Fibroblast of lung (primary cell): ENCODE results near the gene KIAA1549. TPM values are rescaled to one million over a fixed set of nuclear protein-coding genes. Genes with fewer than 3 reads are reported as not detected.
A peak's percentile ranks its signal among the peaks of the same experiment; 100 is the strongest.

Source experiments
- DNase-seq, 2 donors: peaks; one replicate each; pipeline versions ENCODE4 v3.0.0 to v3.0.0-alpha.2; 2010; ENCODE audit warnings: low read depth in 2 of 2
- H2AFZ ChIP-seq: 2 replicates; pipeline ENCODE4 v1.5.1; 2012; ENCODE audit warnings: low read length, control low read depth, inconsistent platforms
- H3K27ac ChIP-seq: 2 replicates; pipeline ENCODE4 v1.5.1; 2011; ENCODE audit warnings: low read length, control low read depth; ENCODE audit not compliant: insufficient read depth
- H3K27me3 ChIP-seq: 2 replicates; pipeline ENCODE4 v1.5.1; 2011; ENCODE audit warnings: mild to moderate bottlenecking, low read length; ENCODE audit not compliant: control insufficient read depth, insufficient read depth
- H3K36me3 ChIP-seq: 2 replicates; pipeline ENCODE4 v1.5.1; 2011; ENCODE audit warnings: low read length; ENCODE audit not compliant: control insufficient read depth, insufficient read depth
- H3K4me1 ChIP-seq: 2 replicates; pipeline ENCODE4 v1.5.1; 2011; ENCODE audit warnings: low read length; ENCODE audit not compliant: control insufficient read depth, insufficient read depth; ENCODE audit errors: extremely low read depth
- H3K4me2 ChIP-seq: 2 replicates; pipeline ENCODE4 v1.5.1; 2011; ENCODE audit warnings: low read length, control low read depth; ENCODE audit not compliant: insufficient read depth; ENCODE audit errors: extremely low read depth
- H3K4me3 ChIP-seq, 4 experiments: fragments of 200-600 bp in 1 of 4; sonication (generic) in 1 of 4; replicated peaks in 1 of 4; 2 replicates each; pipeline ENCODE4 v1.5.1; 2011 to 2016; ENCODE audit warnings: low read length in 4 of 4, low read depth in 3 of 4, mild to moderate bottlenecking in 3 of 4, control low read depth in 2 of 4, inconsistent platforms in 1 of 4, mixed read lengths in 1 of 4; ENCODE audit not compliant: insufficient read depth in 1 of 4; ENCODE audit errors: control extremely low read depth in 1 of 4
- H3K79me2 ChIP-seq: 2 replicates; pipeline ENCODE4 v1.5.1; 2012; ENCODE audit warnings: mild to moderate bottlenecking, low read length, inconsistent platforms; ENCODE audit not compliant: control insufficient read depth, insufficient read depth
- H3K9ac ChIP-seq: 2 replicates; pipeline ENCODE4 v1.5.1; 2011; ENCODE audit warnings: mild to moderate bottlenecking, low read length, control low read depth; ENCODE audit not compliant: insufficient read depth
- H3K9me3 ChIP-seq: 2 replicates; pipeline ENCODE4 v1.5.1; 2012; ENCODE audit warnings: low read depth, low read length; ENCODE audit not compliant: control insufficient read depth, insufficient read depth
- H4K20me1 ChIP-seq: 2 replicates; pipeline ENCODE4 v1.5.1; 2011; ENCODE audit warnings: low read length; ENCODE audit not compliant: control insufficient read depth, insufficient read depth; ENCODE audit errors: extremely low read depth
- EZH2 ChIP-seq: IDR thresholded peaks from 2 replicates; pipeline ENCODE4 v1.5.1; 2012; ENCODE audit warnings: low read length, control low read depth, mild to moderate bottlenecking; ENCODE audit errors: missing control alignments
- polyA plus RNA-seq, 2 donors: library from polyadenylated mRNA; depleted of rRNA in 1 of 2; stranded (reverse) in 1 of 2; unstranded in 1 of 2; fragments of >200 nt; gene quantifications; 2 replicates each; pipeline ENCODE4 v1.2.1, GENCODE V29; 2011 to 2012; ENCODE audit warnings: missing spikeins in 1 of 2
- total RNA-seq: library from RNA; depleted of rRNA; stranded (reverse); fragments of >200 nt; gene quantifications from 2 replicates; pipeline ENCODE4 v1.2.1, GENCODE V29; 2014
- TF ChIP-seq, protein P1 (sequence below), 2 donors: IDR thresholded peaks in 1 of 2; conservative IDR thresholded peaks in 1 of 2; 1 replicate in 1 of 2; 2 replicates in 1 of 2; pipeline ENCODE4 v1.5.1; 2011 to 2012; ENCODE audit warnings: low read length in 2 of 2, control low read depth in 1 of 2, inconsistent platforms in 1 of 2, low read depth in 1 of 2, mild to moderate bottlenecking in 1 of 2

KIAA1549 gene
- total and polyA plus RNA-seq, 2 donors (not counting 1 experiment from before 2014, with no cell fraction given) = 0.48 to 0.66 TPM

DNA sequence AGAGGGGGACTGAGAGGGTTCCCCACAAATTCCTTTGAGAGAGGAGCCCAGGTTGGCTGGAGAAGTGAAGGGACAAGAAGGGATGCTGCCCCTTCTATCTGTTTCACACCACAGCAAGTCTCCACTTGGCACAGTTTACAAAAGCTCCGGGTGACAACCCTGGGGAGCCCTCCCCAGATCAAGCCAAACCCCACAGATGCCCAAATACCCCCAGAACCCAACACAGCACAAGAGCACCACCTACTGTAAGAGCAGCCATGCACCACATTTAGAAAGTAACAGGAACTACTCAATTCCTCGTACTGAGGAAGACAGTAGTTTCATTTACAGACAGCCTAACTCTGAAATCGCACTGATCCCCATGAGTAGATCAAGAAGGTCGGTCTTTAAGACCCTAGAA lies 115.3 kb downstream of the KIAA1549 start:
- Histone ChIP-seq H2AFZ (no peak overlapping the region), H3K4me3 (no peak overlapping the region), H3K36me3 (no peaks in the 10 kb centered on the region), H3K9me3 (no peaks in the 10 kb centered on the region), H3K27me3 (no peaks in the 10 kb centered on the region), H4K20me1 (no peaks in the 10 kb centered on the region), H3K4me2 (no peak overlapping the region), H3K27ac (no peak overlapping the region), H3K9ac (no peak overlapping the region), H3K79me2 (no peaks in the 10 kb centered on the region), H3K4me1 (no peaks in the 10 kb centered on the region)
- DNase-seq = no peak
- TF ChIP-seq, protein P1, sequence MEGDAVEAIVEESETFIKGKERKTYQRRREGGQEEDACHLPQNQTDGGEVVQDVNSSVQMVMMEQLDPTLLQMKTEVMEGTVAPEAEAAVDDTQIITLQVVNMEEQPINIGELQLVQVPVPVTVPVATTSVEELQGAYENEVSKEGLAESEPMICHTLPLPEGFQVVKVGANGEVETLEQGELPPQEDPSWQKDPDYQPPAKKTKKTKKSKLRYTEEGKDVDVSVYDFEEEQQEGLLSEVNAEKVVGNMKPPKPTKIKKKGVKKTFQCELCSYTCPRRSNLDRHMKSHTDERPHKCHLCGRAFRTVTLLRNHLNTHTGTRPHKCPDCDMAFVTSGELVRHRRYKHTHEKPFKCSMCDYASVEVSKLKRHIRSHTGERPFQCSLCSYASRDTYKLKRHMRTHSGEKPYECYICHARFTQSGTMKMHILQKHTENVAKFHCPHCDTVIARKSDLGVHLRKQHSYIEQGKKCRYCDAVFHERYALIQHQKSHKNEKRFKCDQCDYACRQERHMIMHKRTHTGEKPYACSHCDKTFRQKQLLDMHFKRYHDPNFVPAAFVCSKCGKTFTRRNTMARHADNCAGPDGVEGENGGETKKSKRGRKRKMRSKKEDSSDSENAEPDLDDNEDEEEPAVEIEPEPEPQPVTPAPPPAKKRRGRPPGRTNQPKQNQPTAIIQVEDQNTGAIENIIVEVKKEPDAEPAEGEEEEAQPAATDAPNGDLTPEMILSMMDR (conservative IDR thresholded peaks at IDR 0.05 in 1 of 2, IDR thresholded peaks at IDR 0.05 in 1 of 2; ENCODE audit: low read depth in 1 of 2, low read length in 2 of 2) = peak; percentile 17 to 36
- TF ChIP-seq EZH2 = no peak

DNA sequence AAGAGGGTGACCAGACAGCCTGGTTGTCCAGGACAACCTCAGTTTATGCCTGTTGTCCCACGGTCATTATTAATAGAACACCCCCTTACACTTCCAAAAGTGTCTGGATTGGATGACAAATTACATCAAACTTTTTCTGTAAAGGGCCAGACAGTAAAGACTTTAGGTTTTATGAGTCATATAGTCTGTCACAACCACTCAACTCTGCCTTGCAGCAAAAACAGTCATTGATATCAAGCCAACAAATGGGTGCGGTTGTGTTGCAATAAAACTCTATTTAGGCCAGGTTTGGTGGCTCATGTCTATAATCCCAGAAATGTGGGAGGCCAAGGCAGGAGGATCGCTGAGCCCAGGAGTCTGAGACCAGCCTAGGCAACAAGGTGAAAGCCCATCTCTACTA lies 116.5 kb downstream of the KIAA1549 start:
- Histone ChIP-seq H3K4me3 (no peak overlapping the region), H3K9me3 (no peaks in the 10 kb centered on the region), H2AFZ (no peak overlapping the region), H3K9ac (no peak overlapping the region), H3K27me3 (no peaks in the 10 kb centered on the region), H3K36me3 (no peaks in the 10 kb centered on the region), H3K27ac (no peak overlapping the region), H3K4me1 (no peaks in the 10 kb centered on the region), H3K4me2 (no peak overlapping the region), H3K79me2 (no peaks in the 10 kb centered on the region), H4K20me1 (no peaks in the 10 kb centered on the region)
- TF ChIP-seq, protein P1 (conservative IDR thresholded peaks at IDR 0.05 in 1 of 2, IDR thresholded peaks at IDR 0.05 in 1 of 2; ENCODE audit: low read depth in 1 of 2, low read length in 2 of 2) = no peak
- TF ChIP-seq EZH2 = no peak
- DNase-seq = peak; percentile 85 to 86

GRCh38 chr7:138863931-138864330 lies 117.3 kb downstream of the KIAA1549 start:
- H3K36me3 ChIP-seq = no peaks in the 10 kb centered on the region
- no peak overlapping the region for H3K9ac ChIP-seq
- no peaks in the 10 kb centered on the region for H3K79me2 ChIP-seq
- H3K4me3 ChIP-seq = no peak overlapping the region
- DNase-seq = no peak
- H3K4me2 ChIP-seq = no peak overlapping the region
- no peak overlapping the region for H3K27ac ChIP-seq
- H3K4me1 ChIP-seq = no peaks in the 10 kb centered on the region
- no peak for TF ChIP-seq EZH2
- TF ChIP-seq, protein P1 (conservative IDR thresholded peaks at IDR 0.05 in 1 of 2, IDR thresholded peaks at IDR 0.05 in 1 of 2; ENCODE audit: low read depth in 1 of 2, low read length in 2 of 2) = no peak
- no peaks in the 10 kb centered on the region for H3K9me3 ChIP-seq
- H4K20me1 ChIP-seq = no peaks in the 10 kb centered on the region
- no peak overlapping the region for H2AFZ ChIP-seq
- no peaks in the 10 kb centered on the region for H3K27me3 ChIP-seq
